ENCODE measurements around the gene CRYGN.

The CRYGN gene

DNA sequence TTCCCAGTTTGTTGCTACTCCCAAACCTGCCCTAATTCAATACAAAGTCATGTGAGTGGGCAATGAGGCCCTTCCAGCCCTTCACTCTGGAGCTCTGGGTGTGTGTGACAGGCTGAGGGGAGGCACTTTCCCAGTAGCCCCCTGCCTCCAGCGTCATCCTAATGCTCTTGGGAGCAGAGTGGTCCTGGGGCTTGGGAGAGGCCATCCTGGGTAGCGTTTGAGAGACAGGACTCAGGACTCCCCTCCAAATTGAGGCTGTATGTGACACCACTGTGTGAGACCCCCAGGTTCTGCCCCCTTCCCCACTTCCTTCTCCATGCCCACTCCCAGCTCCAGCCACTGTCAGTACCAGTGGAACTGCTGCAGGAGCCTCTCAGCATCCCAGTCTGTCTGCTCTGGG is 6.5 kb upstream of the CRYGN start:
- TF ChIP-seq POU2F2 (IDR thresholded peaks at IDR 0.05; ENCODE audit: low read depth, low read length) (no peak), POLR2AphosphoS5 (IDR thresholded peaks at IDR 0.05; ENCODE audit: low read depth, low read length) (no peak), SPI1 (IDR thresholded peaks at IDR 0.05; ENCODE audit: low read depth, low read length) (no peak), PAX5 (IDR thresholded peaks at IDR 0.05; ENCODE audit: insufficient read depth, low read length, severe bottlenecking) (no peak), TAF1 (IDR thresholded peaks at IDR 0.05; ENCODE audit: low read depth, low read length) (no peak), POLR2A (IDR thresholded peaks at IDR 0.05; ENCODE audit: low read depth, low read length) (no peak)
- no peak for FAIRE-seq
- DNase-seq (ENCODE audit: insufficient read length, low spot score), result no peak

DNA sequence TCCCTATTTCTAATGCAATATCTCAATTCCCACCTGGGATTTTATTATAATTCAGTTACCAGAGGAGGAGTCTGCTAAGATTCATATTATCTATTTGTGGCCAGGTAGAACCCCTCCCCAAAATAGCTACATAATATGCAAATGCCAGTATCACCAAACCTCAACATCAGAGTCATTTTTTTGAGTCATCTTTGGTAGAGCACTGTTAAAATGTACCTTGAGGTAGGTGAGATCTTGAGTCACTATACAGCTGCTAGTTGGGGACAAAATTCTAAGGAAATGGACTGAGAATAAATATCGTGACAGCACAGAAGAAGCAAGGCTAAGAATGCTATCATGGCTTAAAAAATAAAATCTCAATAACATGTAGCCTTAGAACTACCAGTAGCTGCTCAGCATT is 4.7 kb upstream of the CRYGN start:
- no peak for FAIRE-seq
- DNase-seq (ENCODE audit: insufficient read length, low spot score), result no peak
- TF ChIP-seq POLR2AphosphoS5 (IDR thresholded peaks at IDR 0.05; ENCODE audit: low read depth, low read length) (no peak), PAX5 (IDR thresholded peaks at IDR 0.05; ENCODE audit: insufficient read depth, low read length, severe bottlenecking) (no peak), POU2F2 (IDR thresholded peaks at IDR 0.05; ENCODE audit: low read depth, low read length) (no peak), SPI1 (IDR thresholded peaks at IDR 0.05; ENCODE audit: low read depth, low read length) (no peak), TAF1 (IDR thresholded peaks at IDR 0.05; ENCODE audit: low read depth, low read length) (no peak), POLR2A (IDR thresholded peaks at IDR 0.05; ENCODE audit: low read depth, low read length) (no peak)

DNA sequence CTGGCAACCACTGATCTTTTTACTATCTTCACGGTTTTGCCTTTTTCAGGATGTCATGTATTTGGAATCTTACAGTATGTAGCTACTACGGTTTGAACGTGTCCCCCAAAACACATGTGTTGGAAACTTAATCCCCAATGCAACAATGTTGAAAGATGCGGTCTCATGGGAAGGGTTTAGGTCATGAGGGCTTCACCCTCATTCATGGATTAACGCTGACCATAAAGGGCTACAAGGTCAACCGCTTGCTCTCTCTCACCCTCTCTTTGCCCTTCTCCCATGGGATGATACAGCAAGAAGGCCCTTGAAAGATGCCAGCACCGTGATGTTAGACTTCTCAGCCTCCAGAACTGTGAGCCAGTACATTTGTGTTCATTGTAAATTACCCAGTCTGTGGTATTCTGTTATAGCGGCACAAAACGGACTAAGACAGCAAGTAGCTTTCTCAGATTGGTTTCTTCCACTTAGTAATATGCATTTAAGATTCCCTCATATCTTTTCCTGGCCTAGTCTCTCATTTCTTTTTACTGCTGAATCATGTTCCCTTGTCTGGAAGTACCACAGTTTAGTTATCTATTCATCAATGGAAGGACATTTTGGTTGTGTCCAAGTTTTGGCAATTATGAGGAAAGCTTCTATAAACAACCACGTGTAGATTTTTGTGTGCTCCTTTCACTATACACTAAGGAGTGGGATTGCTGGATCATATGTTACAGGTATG is 3.0 kb upstream of the CRYGN start:
- DNase-seq (ENCODE audit: insufficient read length, low spot score) (no peak), FAIRE-seq (no peak)
- TF ChIP-seq TAF1 (IDR thresholded peaks at IDR 0.05; ENCODE audit: low read depth, low read length) (no peak), POU2F2 (IDR thresholded peaks at IDR 0.05; ENCODE audit: low read depth, low read length) (no peak), POLR2AphosphoS5 (IDR thresholded peaks at IDR 0.05; ENCODE audit: low read depth, low read length) (no peak), PAX5 (IDR thresholded peaks at IDR 0.05; ENCODE audit: insufficient read depth, low read length, severe bottlenecking) (no peak), POLR2A (IDR thresholded peaks at IDR 0.05; ENCODE audit: low read depth, low read length) (no peak), SPI1 (IDR thresholded peaks at IDR 0.05; ENCODE audit: low read depth, low read length) (no peak)

DNA sequence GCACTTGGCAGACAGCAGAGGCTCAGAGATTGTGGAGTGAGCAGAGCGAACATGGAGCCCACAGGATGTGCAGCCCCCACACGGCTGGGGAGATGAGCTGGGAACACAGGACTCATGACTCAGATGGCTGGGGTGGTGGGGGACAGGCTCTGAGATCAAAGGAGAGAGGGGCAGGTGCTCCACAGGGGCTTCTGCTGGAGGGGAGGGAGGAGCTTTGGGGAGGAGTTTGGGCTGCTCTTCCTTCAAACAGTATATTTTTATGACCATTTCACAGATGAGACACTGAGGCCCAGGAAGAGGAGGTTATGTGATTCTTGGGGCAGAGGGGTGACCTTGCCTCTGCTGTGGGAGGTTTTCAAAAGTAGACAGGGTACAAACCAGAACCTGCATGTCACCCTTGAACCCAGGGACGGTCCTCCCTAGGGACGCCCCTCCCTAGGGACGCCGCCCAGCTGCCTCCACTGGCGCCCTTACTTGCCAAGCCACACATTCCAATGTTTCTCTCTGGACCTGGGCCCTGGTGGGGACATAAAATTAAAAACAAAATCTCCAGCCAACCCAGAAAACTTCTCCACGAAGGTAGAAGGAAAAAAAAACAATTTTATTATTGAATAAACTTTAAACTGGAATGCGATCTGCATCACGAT is 981 bp upstream of the CRYGN start:
- no peak for FAIRE-seq
- TF ChIP-seq POLR2A (IDR thresholded peaks at IDR 0.05; ENCODE audit: low read depth, low read length), result no peak
- TF ChIP-seq POU2F2 (IDR thresholded peaks at IDR 0.05; ENCODE audit: low read depth, low read length), result no peak
- TF ChIP-seq PAX5 (IDR thresholded peaks at IDR 0.05; ENCODE audit: insufficient read depth, low read length, severe bottlenecking), result no peak
- TF ChIP-seq SPI1 (IDR thresholded peaks at IDR 0.05; ENCODE audit: low read depth, low read length), result no peak
- no peak for TF ChIP-seq TAF1 (IDR thresholded peaks at IDR 0.05; ENCODE audit: low read depth, low read length)
- no peak for DNase-seq (ENCODE audit: insufficient read length, low spot score)

DNA sequence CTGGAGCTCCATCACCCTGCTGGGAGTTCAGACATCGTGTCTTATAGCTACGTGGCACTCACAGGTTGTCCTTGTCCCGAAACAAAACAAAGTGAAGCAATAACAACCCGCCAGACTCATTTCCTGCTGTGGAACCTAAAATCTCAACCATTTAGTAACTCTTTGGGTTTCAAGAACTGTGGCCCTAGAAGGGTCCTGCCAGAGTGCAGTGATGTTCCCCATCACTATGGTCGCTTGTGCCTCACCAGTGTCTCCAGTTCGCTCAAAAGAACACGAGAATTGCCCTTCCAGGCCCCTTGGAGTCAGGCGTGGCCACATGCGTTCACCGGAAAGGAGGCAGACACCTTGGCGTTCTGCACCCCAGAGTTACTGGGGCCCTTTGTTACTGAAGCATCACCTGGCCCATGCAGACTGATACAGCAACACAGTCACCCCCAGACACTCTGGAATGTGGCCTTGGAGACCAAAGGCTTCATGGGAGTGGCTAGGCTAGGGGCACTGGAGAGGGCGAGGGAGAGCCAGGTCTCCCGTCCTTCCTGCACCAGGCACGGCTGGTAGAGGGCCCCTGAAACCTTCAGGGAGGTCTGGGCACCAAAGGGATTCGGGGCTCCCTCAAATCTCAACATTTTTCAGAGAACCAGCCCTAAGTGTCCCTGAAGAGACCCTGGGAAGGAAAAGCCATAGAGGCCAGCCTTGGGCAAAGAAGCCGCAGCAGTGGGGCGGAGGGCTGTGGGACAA is 908 bp downstream of the CRYGN start:
- DNase-seq (ENCODE audit: insufficient read length, low spot score) (no peak), FAIRE-seq (no peak)
- TF ChIP-seq SPI1 (IDR thresholded peaks at IDR 0.05; ENCODE audit: low read depth, low read length), result no peak
- TF ChIP-seq TAF1 (IDR thresholded peaks at IDR 0.05; ENCODE audit: low read depth, low read length), result no peak
- TF ChIP-seq POU2F2 (IDR thresholded peaks at IDR 0.05; ENCODE audit: low read depth, low read length), result no peak
- no peak for TF ChIP-seq POLR2A (IDR thresholded peaks at IDR 0.05; ENCODE audit: low read depth, low read length)
- TF ChIP-seq PAX5 (IDR thresholded peaks at IDR 0.05; ENCODE audit: insufficient read depth, low read length, severe bottlenecking), result no peak
- TF ChIP-seq POLR2AphosphoS5 (IDR thresholded peaks at IDR 0.05; ENCODE audit: low read depth, low read length), result no peak

DNA sequence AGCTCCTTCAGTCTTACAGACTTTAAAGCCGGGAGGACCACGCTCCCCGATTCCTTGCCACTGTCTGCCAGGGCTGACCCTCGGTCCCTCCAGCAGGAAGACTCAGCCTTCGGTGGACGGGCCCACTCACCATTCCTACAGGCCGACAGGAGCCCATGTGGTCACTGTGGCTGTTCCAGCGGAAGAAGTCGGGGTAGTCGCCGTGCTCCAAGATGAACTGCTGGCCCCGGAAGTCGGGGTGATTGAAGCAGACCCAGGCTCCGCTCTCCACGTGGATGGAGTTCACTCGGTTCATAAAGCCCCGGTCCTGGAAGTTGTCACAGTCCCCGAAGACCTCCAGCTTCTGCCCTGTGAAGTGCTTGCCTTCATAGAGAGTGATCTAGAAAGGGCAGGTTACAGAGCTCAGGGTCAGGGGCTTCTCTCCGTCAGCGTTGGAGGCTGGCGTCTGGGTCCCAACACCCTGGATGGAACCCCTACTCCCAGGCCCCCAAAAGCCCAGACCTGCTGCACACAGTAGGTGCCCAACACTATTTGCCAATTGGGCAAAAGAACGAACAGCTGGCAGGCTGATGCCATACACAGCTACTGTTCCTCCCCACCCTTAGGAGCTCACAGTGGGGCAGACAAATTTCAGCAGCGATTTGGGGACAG is 1.9 kb downstream of the CRYGN start:
- FAIRE-seq (no peak), DNase-seq (ENCODE audit: insufficient read length, low spot score) (no peak)
- TF ChIP-seq POLR2AphosphoS5 (IDR thresholded peaks at IDR 0.05; ENCODE audit: low read depth, low read length) (no peak), TAF1 (IDR thresholded peaks at IDR 0.05; ENCODE audit: low read depth, low read length) (no peak), POU2F2 (IDR thresholded peaks at IDR 0.05; ENCODE audit: low read depth, low read length) (no peak), PAX5 (IDR thresholded peaks at IDR 0.05; ENCODE audit: insufficient read depth, low read length, severe bottlenecking) (no peak), SPI1 (IDR thresholded peaks at IDR 0.05; ENCODE audit: low read depth, low read length) (no peak), POLR2A (IDR thresholded peaks at IDR 0.05; ENCODE audit: low read depth, low read length) (no peak)

DNA sequence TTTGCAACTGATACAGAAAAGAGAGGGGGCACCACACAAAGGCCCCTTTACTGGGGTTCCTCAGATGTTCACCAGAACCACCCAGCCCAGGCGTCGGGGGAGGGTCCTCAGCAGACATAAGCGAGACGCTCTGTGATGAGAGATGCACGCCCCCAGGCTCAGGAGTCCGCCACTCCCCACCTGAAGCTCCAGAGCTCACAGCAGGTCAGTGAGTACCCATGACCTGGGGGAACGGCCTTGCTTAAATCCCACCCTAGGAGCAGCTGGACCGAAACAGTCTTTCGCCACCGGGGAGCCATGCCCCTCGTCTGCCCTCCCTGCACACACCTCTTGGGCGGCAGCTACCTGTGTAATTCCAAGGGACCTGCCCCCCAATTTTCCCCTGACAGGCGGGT is 2.8 kb downstream of the CRYGN start:
- no peak for DNase-seq (ENCODE audit: insufficient read length, low spot score)
- no peak for FAIRE-seq
- TF ChIP-seq POU2F2 (IDR thresholded peaks at IDR 0.05; ENCODE audit: low read depth, low read length) (no peak), POLR2AphosphoS5 (IDR thresholded peaks at IDR 0.05; ENCODE audit: low read depth, low read length) (no peak), POLR2A (IDR thresholded peaks at IDR 0.05; ENCODE audit: low read depth, low read length) (no peak), PAX5 (IDR thresholded peaks at IDR 0.05; ENCODE audit: insufficient read depth, low read length, severe bottlenecking) (no peak), TAF1 (IDR thresholded peaks at IDR 0.05; ENCODE audit: low read depth, low read length) (no peak), SPI1 (IDR thresholded peaks at IDR 0.05; ENCODE audit: low read depth, low read length) (no peak)

DNA sequence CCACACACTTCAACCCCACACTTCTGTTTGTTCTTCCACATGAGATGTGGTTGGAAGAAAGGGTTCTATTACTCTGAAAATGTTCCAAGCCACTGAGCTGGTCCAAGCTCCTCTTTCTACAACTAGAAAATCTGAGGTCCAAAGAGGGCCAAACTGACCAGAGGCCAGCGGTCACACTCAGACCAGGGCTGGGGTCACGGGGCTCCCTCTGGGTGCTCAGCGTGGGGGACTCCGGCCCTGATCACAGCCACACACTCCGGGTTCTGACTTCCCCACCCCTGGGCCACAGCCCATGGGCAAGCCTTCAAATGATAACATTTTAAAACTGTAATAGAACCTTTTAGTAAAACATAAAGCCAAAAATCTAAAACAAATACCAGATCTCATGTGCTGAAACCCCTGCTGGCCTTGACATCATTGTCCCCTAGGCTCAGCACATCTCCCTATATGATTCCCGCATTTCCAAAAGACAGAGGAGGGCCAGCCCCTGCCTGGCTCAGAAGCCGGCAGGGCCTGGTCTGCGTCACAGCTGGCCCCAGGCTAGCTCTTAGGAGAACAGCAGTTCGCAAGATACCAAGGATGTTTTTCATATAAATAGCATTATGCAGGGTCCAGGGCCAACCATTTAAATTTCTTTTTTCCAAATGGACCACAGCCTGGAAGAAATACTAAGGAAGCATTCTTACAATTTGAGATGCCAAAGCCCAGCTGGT is 3.3 kb downstream of the CRYGN start:
- FAIRE-seq (no peak), DNase-seq (ENCODE audit: insufficient read length, low spot score) (no peak)
- TF ChIP-seq PAX5 (IDR thresholded peaks at IDR 0.05; ENCODE audit: insufficient read depth, low read length, severe bottlenecking) (no peak), SPI1 (IDR thresholded peaks at IDR 0.05; ENCODE audit: low read depth, low read length) (no peak), TAF1 (IDR thresholded peaks at IDR 0.05; ENCODE audit: low read depth, low read length) (no peak), POU2F2 (IDR thresholded peaks at IDR 0.05; ENCODE audit: low read depth, low read length) (no peak), POLR2A (IDR thresholded peaks at IDR 0.05; ENCODE audit: low read depth, low read length) (no peak), POLR2AphosphoS5 (IDR thresholded peaks at IDR 0.05; ENCODE audit: low read depth, low read length) (no peak)
